K562 (cell line): Measurements from ENCODE around the gene MBNL1. TPM values are rescaled to one million over a fixed set of nuclear protein-coding genes. Genes with fewer than 3 reads are reported as not detected.

Experiments
- DEAF1 ChIP-seq: fragments of 450-650 bp; formaldehyde crosslinking; IDR thresholded peaks from 2 replicates; pipeline ENCODE4 v1.4.0; 2020; ENCODE audit warnings: mild to moderate bottlenecking, moderate library complexity
- DNMT1 ChIP-seq: fragments of 450-650 bp; IDR thresholded peaks from 2 replicates; pipeline ENCODE4 v1.6.1; 2016; ENCODE audit warnings: antibody characterized with exemption, mild to moderate bottlenecking
- ELK3 ChIP-seq: fragments of 450-650 bp; formaldehyde crosslinking; IDR thresholded peaks from 2 replicates; pipeline ENCODE4 v1.4.0; 2020; ENCODE audit warnings: mild to moderate bottlenecking
- NFE2L1 ChIP-seq: fragments of 450-650 bp; IDR thresholded peaks from 2 replicates; pipeline ENCODE4 v1.6.1; 2016; ENCODE audit warnings: missing genetic modification characterization, low read depth, mild to moderate bottlenecking, missing compliant biosample characterization, moderate library complexity, borderline replicate concordance
- ZBTB11 ChIP-seq, 3 experiments: fragments of 200-800 bp in 1 of 3; fragments of 250-450 bp in 1 of 3; fragments of 450-650 bp in 1 of 3; sonication (Bioruptor Pico) in 1 of 3; sonication (Bioruptor generic) in 1 of 3; formaldehyde crosslinking in 1 of 3; IDR thresholded peaks; 2 replicates each; pipeline versions ENCODE4 v1.6.1 to v1.8.0; 2016 to 2022; ENCODE audit warnings: mild to moderate bottlenecking in 2 of 3, missing genetic modification characterization in 2 of 3, missing compliant biosample characterization in 1 of 3, moderate library complexity in 1 of 3
- ZBTB8A ChIP-seq: fragments of 450-650 bp; IDR thresholded peaks from 2 replicates; pipeline ENCODE4 v1.6.1; 2018; ENCODE audit warnings: mild to moderate bottlenecking, moderate library complexity; ENCODE audit not compliant: partially characterized antibody
- ZEB2 ChIP-seq: fragments of 450-650 bp; IDR thresholded peaks from 2 replicates; pipeline ENCODE4 v1.6.1; 2016
- polyA plus RNA-seq, 8 experiments: library from polyadenylated mRNA; depleted of rRNA in 4 of 8; stranded (reverse) in 5 of 8; unstranded in 3 of 8; fragments of >200 nt; fragmentation: Nextera tagmentation in 2 of 8; fragmentation: Illumina TruSeq in 1 of 8; extraction: Ambion mirVana in 2 of 8; extraction: Trizol in 1 of 8; gene quantifications; 2 replicates each; pipeline versions ENCODE4 v1.2.1 to v1.2.3, GENCODE V29; 2011 to 2014; ENCODE audit warnings: inconsistent platforms in 1 of 8, missing spikeins in 1 of 8
- total RNA-seq, 7 experiments: library from RNA; depleted of rRNA in 6 of 7; stranded (reverse); fragments of >200 nt in 6 of 7; fragmentation: Illumina TruSeq in 2 of 7; extraction: Trizol in 2 of 7; gene quantifications; 2 replicates each; pipeline versions ENCODE4 v1.2.1 to v1.2.3, GENCODE V29; 2011 to 2021; ENCODE audit warnings: low replicate concordance in 1 of 7
- TF ChIP-seq, protein P1 (sequence below): fragments of 250-450 bp; sonication (Bioruptor Pico); IDR thresholded peaks from 2 replicates; pipeline ENCODE4 v1.8.0; 2022; ENCODE audit warnings: moderate library complexity, mild to moderate bottlenecking, inconsistent platforms
- TF ChIP-seq, protein P2 (sequence below): sonication (generic); formaldehyde crosslinking; IDR thresholded peaks from 2 replicates; pipeline ENCODE4 v1.8.0; 2022; ENCODE audit warnings: mild to moderate bottlenecking, missing genetic modification reagents
- TF ChIP-seq, protein P3 (sequence below): sonication (generic); formaldehyde crosslinking; IDR thresholded peaks from 2 replicates; pipeline ENCODE4 v1.8.0; 2022; ENCODE audit warnings: mild to moderate bottlenecking, missing genetic modification reagents, borderline replicate concordance

Gene MBNL1
- total and polyA plus RNA-seq, 9 of the 15 experiments (the other 6 are each of a cell fraction or from before 2014, with no cell fraction given), result 70.3 to 243 (median 220) TPM

DNA sequence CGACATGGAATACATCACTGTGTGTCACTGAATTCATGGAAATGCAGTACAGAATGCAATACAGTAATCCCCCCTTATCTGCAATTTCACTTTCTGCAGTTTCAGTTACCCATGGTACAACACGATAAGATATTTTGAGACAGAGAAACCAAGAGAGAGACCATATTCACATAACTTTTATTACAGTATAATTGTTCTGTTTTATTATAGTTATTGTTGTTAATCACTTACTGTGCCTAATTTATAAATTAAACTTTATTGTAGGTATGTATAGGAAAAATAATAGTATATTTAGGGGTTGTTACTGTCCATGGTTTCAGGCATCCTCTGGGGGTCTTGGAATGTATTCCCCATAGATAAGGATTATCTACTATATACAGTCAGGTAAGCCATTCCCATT, 61.8 kb downstream of the MBNL1 start (continued):
- TF ChIP-seq, protein P1, sequence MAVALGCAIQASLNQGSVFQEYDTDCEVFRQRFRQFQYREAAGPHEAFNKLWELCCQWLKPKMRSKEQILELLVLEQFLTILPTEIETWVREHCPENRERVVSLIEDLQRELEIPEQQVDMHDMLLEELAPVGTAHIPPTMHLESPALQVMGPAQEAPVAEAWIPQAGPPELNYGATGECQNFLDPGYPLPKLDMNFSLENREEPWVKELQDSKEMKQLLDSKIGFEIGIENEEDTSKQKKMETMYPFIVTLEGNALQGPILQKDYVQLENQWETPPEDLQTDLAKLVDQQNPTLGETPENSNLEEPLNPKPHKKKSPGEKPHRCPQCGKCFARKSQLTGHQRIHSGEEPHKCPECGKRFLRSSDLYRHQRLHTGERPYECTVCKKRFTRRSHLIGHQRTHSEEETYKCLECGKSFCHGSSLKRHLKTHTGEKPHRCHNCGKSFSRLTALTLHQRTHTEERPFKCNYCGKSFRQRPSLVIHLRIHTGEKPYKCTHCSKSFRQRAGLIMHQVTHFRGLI (CRISPR knock-in tag), result no peak
- no peak; the same call in 1 of the 2 replicates for TF ChIP-seq ZEB2
- no peak for TF ChIP-seq ZBTB11 (CRISPR knock-in tag; IDR thresholded peaks at IDR 0.05)
- TF ChIP-seq DEAF1 (CRISPR knock-in tag), result no peak
- no peak for TF ChIP-seq ELK3 (CRISPR knock-in tag)
- no peak for TF ChIP-seq ZBTB8A
- TF ChIP-seq, protein P2, sequence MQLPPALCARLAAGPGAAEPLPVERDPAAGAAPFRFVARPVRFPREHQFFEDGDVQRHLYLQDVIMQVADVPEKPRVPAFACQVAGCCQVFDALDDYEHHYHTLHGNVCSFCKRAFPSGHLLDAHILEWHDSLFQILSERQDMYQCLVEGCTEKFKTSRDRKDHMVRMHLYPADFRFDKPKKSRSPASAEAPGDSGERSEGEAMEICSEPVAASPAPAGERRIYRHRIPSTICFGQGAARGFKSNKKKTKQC (CRISPR knock-in tag), result no peak
- no peak for TF ChIP-seq DNMT1
- TF ChIP-seq NFE2L1, result no peak
- TF ChIP-seq, protein P3, sequence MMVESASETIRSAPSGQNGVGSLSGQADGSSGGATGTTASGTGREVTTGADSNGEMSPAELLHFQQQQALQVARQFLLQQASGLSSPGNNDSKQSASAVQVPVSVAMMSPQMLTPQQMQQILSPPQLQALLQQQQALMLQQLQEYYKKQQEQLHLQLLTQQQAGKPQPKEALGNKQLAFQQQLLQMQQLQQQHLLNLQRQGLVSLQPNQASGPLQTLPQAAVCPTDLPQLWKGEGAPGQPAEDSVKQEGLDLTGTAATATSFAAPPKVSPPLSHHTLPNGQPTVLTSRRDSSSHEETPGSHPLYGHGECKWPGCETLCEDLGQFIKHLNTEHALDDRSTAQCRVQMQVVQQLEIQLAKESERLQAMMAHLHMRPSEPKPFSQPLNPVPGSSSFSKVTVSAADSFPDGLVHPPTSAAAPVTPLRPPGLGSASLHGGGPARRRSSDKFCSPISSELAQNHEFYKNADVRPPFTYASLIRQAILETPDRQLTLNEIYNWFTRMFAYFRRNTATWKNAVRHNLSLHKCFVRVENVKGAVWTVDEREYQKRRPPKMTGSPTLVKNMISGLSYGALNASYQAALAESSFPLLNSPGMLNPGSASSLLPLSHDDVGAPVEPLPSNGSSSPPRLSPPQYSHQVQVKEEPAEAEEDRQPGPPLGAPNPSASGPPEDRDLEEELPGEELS (CRISPR knock-in tag), result no peak
